HCT116 (cell line): ENCODE measurements around the gene TMEM179.

Experiments used
- ELF1 ChIP-seq: IDR thresholded peaks from 2 replicates; pipeline ENCODE4 v1.6.1; 2012; ENCODE audit warnings: low read depth, borderline replicate concordance
- EZH2 ChIP-seq: fragments of 200-600 bp; sonication (generic); IDR thresholded peaks from 2 replicates; pipeline ENCODE4 v1.6.1; 2017; ENCODE audit warnings: antibody characterized with exemption, mixed run types
- EZH2phosphoT487 ChIP-seq: fragments of 200-600 bp; IDR thresholded peaks from 2 replicates; pipeline ENCODE4 v1.6.1; 2018; ENCODE audit warnings: antibody characterized with exemption, borderline replicate concordance
- JUND ChIP-seq: IDR thresholded peaks from 2 replicates; pipeline ENCODE4 v1.6.1; 2012
- POLR2A ChIP-seq: IDR thresholded peaks from 2 replicates; pipeline ENCODE4 v1.7.0; 2011; ENCODE audit warnings: borderline replicate concordance; ENCODE audit not compliant: insufficient read depth, insufficient read length; ENCODE audit errors: extremely low read depth
- POLR2AphosphoS5 ChIP-seq: IDR thresholded peaks from 2 replicates; pipeline ENCODE4 v1.6.1; 2011; ENCODE audit warnings: mild to moderate bottlenecking, low read depth, low read length, moderate library complexity
- RAD21 ChIP-seq: IDR thresholded peaks from 2 replicates; pipeline ENCODE4 v1.6.1; 2012; ENCODE audit warnings: low read depth, mild to moderate bottlenecking
- SP1 ChIP-seq: IDR thresholded peaks from 2 replicates; pipeline ENCODE4 v1.6.1; 2012; ENCODE audit warnings: low read depth
- YY1 ChIP-seq: IDR thresholded peaks from 2 replicates; pipeline ENCODE4 v1.6.1; 2011; ENCODE audit warnings: low read length, low read depth, moderate library complexity, mild to moderate bottlenecking; ENCODE audit not compliant: insufficient replicate concordance; ENCODE audit errors: extremely low read depth
- ZNF274 ChIP-seq: fragments of 200-500 bp; sonication (Bioruptor generic); IDR thresholded peaks from 2 replicates; pipeline ENCODE4 v1.6.1; 2014; ENCODE audit warnings: mild to moderate bottlenecking, low read depth, low read length, inconsistent platforms
- TF ChIP-seq, protein P1 (sequence below), 3 experiments: fragments of 200-600 bp in 1 of 3; sonication (generic) in 1 of 3; IDR thresholded peaks in 2 of 3; conservative IDR thresholded peaks in 1 of 3; 2 replicates each; pipeline ENCODE4 v1.5.1; 2012 to 2017; ENCODE audit warnings: low read depth in 2 of 3, low read length in 2 of 3, antibody characterized with exemption in 1 of 3, borderline replicate concordance in 1 of 3, control low read depth in 1 of 3, mild to moderate bottlenecking in 1 of 3, mixed read lengths in 1 of 3, mixed run types in 1 of 3, moderate library complexity in 1 of 3; ENCODE audit not compliant: insufficient read depth in 1 of 3
- TF ChIP-seq, protein P2 (sequence below): IDR thresholded peaks from 2 replicates; pipeline ENCODE4 v1.6.1; 2011; ENCODE audit warnings: mild to moderate bottlenecking, low read length, moderate library complexity; ENCODE audit not compliant: insufficient replicate concordance; ENCODE audit errors: extremely low read depth

DNA sequence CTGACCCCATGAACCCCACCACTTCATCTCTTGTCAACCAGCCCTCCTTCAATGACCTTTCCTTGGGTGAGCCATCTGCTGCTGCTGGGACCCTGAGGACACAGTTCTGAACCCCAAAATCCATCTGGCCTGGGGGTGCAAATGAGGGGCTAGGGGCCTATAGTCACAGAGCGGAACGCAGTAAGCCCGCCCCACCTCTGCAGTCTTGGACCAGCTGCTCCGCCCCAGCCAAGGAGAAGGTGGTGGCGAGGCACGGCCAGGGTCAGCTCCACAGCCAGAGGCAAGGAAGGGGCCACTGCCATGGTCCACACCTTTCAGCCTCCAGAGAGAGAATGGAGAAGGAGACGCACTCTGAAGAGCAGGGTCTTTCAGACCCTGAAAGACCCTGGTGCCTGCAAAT is 5.1 kb downstream of the TMEM179 start:
- no peak for TF ChIP-seq POLR2AphosphoS5
- TF ChIP-seq, protein P1, sequence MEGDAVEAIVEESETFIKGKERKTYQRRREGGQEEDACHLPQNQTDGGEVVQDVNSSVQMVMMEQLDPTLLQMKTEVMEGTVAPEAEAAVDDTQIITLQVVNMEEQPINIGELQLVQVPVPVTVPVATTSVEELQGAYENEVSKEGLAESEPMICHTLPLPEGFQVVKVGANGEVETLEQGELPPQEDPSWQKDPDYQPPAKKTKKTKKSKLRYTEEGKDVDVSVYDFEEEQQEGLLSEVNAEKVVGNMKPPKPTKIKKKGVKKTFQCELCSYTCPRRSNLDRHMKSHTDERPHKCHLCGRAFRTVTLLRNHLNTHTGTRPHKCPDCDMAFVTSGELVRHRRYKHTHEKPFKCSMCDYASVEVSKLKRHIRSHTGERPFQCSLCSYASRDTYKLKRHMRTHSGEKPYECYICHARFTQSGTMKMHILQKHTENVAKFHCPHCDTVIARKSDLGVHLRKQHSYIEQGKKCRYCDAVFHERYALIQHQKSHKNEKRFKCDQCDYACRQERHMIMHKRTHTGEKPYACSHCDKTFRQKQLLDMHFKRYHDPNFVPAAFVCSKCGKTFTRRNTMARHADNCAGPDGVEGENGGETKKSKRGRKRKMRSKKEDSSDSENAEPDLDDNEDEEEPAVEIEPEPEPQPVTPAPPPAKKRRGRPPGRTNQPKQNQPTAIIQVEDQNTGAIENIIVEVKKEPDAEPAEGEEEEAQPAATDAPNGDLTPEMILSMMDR (IDR thresholded peaks at IDR 0.05 in 2 of 3, conservative IDR thresholded peaks at IDR 0.05 in 1 of 3; ENCODE audit: borderline replicate concordance in 1 of 3, insufficient read depth in 1 of 3, low read depth in 2 of 3, low read length in 2 of 3), result no peak
- TF ChIP-seq, protein P2, sequence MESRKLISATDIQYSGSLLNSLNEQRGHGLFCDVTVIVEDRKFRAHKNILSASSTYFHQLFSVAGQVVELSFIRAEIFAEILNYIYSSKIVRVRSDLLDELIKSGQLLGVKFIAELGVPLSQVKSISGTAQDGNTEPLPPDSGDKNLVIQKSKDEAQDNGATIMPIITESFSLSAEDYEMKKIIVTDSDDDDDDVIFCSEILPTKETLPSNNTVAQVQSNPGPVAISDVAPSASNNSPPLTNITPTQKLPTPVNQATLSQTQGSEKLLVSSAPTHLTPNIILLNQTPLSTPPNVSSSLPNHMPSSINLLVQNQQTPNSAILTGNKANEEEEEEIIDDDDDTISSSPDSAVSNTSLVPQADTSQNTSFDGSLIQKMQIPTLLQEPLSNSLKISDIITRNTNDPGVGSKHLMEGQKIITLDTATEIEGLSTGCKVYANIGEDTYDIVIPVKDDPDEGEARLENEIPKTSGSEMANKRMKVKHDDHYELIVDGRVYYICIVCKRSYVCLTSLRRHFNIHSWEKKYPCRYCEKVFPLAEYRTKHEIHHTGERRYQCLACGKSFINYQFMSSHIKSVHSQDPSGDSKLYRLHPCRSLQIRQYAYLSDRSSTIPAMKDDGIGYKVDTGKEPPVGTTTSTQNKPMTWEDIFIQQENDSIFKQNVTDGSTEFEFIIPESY, result no peak
- no peak for TF ChIP-seq JUND
- TF ChIP-seq POLR2A, result no peak
- no peak for TF ChIP-seq SP1
- no peak for TF ChIP-seq ZNF274
- TF ChIP-seq ELF1, result no peak
- no peak for TF ChIP-seq RAD21
- TF ChIP-seq EZH2, result no peak
- TF ChIP-seq EZH2phosphoT487, result no peak
- no peak for TF ChIP-seq YY1
